HG02763 (cell line): ENCODE measurements around the gene ZNF582.
"Not testable (repeated sequence)": the region's sequence is repeated elsewhere in the genome, so short reads cannot be mapped to it uniquely, and the experiment has no call there.

Source experiments
- ATAC-seq: cut with Tn5 transposase; IDR thresholded peaks from one replicate; pipeline ENCODE4 v1.9.1; 2021; ENCODE audit warnings: mild to moderate bottlenecking, moderate library complexity; ENCODE audit not compliant: unreplicated experiment

The ZNF582 gene

DNA sequence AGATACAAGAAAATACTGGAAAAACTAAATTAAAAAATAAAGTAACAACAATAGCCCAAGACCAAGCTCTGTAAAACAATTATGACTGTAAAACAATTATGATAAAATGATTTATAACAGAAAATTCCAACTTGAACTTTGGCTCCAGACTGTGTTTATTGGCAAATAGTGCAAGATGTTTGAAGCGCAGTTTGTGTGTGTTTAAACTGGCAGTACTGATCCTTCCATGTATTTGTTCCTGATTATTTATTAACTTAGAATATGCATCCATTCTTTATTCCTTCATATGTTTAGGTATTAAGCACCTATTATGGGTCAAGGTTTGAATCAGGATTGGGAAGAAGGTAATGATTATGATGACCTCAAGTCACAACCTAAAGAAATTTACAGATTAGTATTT lies 37.8 kb downstream of the ZNF582 start:
- no peak for ATAC-seq

DNA sequence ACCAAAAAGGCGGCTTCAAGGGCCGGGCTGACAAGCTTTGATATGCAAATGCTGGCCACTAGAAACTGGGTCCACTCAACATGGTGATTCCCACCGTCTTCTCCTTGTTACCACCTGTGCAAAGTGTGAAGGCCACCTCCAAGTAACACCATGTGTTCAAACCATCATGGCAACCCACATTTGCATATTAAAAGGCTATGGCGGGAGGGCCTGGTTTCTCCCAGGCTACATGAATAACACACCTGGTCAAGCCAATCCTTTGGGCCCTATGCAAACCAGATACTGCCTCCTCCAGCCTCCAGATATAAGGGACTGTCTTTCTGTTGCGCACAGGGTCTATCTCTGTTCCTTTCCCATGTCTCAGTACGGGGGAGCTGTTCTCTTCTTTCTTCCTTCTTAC lies 42.1 kb downstream of the ZNF582 start:
- ATAC-seq = no peak

GRCh38 chr19:56350416-56351045 lies 42.8 kb downstream of the ZNF582 start:
- no peak for ATAC-seq

DNA sequence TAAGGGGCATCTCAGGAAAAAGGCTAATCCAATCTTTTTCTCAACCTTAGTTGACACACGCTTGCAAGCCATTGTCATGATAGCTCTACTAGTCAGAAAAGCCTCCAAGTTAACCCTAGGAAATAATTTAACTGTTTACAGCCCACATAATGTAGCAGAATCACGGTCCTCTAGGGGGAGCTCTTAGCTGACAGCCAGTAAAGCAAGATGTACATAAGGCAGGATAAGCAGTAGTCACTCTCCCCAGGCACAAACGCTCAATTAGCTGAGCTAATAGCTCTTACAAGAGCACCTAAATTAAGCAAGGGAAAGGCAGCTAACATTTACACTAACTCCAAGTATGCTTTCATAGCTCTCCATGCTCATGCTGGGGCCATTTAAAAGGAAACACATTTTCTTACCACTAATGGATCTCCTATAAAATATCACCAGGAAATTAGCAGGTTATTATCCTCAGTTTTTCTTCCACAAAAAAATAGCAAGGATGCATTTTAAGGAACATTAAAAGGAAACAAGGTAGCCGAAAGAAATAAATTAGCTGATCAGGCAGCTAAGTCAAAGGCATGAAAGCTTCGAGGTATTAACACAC lies 45.0 kb downstream of the ZNF582 start:
- ATAC-seq = no peak

- ATAC-seq = no peak
Observed at GRCh38 chr19:56347163-56347778, 46.1 kb downstream of the ZNF582 start.

DNA sequence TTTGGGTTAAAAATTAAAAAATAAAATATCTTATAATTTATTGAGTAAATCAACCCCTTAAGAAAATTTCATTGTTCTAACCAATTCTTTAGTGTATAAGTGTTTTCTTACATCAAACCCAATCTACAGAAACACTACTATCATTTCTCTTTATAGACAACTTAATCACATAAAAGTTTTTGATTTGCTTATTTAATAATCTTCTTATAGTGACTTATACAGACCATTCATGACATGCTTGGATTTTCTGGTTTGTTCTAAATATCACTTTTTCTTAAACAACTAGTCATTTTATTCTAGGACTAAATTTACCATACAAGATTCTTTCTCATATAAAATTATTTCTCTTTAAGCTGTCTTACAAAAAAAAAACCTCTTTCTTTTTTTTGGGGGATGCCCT lies 51.4 kb downstream of the ZNF582 start:
- ATAC-seq = no peak

DNA sequence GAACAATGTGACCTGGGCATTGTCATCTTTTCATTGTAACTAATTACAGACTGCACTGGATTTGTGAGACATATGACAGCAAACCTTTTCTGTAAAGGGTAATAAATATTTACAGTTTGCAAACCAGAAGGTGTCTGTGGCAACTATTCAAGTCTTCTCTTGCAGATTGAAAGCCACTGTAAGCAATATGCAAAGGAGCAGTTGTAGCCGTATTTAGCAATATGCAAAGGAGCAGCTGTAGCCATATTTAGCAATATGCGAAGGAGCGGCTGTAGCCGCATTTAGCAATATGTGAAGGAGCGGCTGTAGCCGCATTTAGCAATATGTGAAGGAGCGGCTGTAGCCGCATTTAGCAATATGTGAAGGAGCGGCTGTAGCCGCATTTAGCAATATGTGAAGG lies 54.3 kb downstream of the ZNF582 start:
- ATAC-seq = not testable (repeated sequence)

GRCh38 chr19:56337077-56337476 lies 56.3 kb downstream of the ZNF582 start:
- not testable (repeated sequence) for ATAC-seq

DNA sequence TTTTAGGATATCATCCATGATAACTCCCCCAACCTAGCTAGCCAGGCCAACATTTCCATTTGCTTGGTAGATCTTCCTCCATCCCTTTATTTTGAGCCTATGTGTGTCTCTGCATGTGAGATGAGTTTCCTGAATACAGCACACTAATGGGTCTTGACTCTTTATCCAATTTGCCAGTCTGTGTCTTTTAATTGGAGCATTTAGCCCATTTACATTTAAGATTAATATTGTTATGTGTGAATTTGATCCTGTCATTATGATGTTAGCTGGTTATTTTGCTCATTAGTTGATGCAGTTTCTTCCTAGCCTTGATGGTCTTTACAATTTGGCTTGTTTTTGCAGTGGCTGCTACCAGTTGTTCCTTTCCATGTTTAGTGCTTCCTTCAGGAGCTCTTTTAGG lies 58.0 kb downstream of the ZNF582 start:
- not testable (repeated sequence) for ATAC-seq

DNA sequence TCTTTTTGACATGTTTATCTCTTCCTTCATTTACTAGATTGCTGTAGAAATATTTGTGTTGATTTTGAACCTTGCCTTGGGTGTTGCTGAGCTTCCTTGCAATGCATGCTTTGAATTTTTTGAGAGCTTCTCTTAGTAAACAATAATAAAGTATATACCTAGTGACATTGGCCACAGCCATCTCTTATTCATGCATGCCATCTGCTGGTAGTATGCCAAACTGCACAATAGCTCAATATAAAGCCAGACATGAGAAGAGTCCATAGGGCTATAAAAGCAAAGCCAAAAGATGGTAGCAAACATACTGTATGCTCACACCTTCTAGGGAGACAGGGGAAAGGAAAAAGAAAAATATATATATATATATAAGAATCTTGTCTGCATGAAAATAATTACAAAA lies 59.8 kb downstream of the ZNF582 start:
- no peak for ATAC-seq
